ENCODE measurements around the gene RAB44.

DNA sequence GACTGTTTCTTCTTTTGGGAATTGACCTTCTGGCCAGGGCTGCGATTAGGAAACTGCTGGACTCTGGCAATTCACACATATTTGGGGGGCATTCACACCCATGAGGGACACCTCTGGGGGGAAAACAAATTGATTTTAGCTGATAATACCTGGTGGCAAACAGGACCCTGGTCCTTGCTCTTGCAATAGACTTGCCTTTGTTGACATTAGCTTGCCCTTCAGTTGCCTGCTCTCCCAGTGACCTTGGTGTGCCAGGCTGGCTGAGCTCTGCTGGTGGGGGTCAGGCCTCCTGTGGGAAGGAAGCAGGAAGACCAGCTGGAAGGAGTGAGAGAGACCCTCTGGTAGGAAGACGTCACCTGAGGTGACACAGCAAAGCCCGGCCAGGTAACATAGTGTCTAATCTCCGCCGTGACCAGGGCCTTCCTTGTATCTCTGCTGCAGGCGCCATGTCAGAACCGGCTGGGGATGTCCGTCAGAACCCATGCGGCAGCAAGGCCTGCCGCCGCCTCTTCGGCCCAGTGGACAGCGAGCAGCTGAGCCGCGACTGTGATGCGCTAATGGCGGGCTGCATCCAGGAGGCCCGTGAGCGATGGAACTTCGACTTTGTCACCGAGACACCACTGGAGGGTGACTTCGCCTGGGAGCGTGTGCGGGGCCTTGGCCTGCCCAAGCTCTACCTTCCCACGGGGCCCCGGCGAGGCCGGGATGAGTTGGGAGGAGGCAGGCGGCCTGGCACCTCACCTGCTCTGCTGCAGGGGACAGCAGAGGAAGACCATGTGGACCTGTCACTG lies 13.8 kb upstream of the RAB44 start:
- TF ChIP-seq GATA2 (IDR thresholded peaks at IDR 0.05; ENCODE audit: low read depth, low read length) (no peak), GATA3 (IDR thresholded peaks at IDR 0.05; ENCODE audit: low read depth, low read length) (no peak)

Data from SH-SY5Y (cell line).